ENCODE measurements around the gene MARCHF10.

- TF ChIP-seq POLR2A (IDR thresholded peaks at IDR 0.05; ENCODE audit: low read length): no peak
- no peak for TF ChIP-seq GATA1 (IDR thresholded peaks at IDR 0.05; ENCODE audit: low read depth, low read length)
Measured at GRCh38 chr17:62780951-62781350, 27.2 kb downstream of the MARCHF10 start.
